GM12878 (cell line): Measurements from ENCODE around the gene WASF2. TPM values are rescaled to one million over a fixed set of nuclear protein-coding genes. Genes with fewer than 3 reads are reported as not detected.

ENCODE experiments used
- ATAC-seq: fragments of 200-7000 bp; cut with Tn5 transposase; 3 replicates; pipeline ENCODE4 v1.9.1; 2020; ENCODE audit warnings: mild to moderate bottlenecking, moderate library complexity
- BruUV-seq: library from RNA; stranded (reverse); fragments of 400-500 nt; replicated peaks from 2 replicates; lab custom pipeline; 2021; lab: Mats Ljungman, UMichigan
- CTCF ChIA-PET: fragments of 300-600 bp; sonication (Branson Sonifier 250); formaldehyde crosslinking; extraction: SDS; loops from one replicate; lab custom pipeline; 2021; ENCODE audit warnings: inconsistent platforms; lab: Yijun Ruan, JAX
- POLR2A ChIA-PET: fragments of 350-600 bp; formaldehyde crosslinking; extraction: SDS; loops from one replicate; lab custom pipeline; 2021; ENCODE audit warnings: inconsistent platforms; lab: Charles Lee
- RAD21 ChIA-PET: fragments of 300-600 bp; sonication (Branson Sonifier 250); formaldehyde crosslinking; loops from one replicate; lab custom pipeline; 2023; ENCODE audit warnings: antibody characterized with exemption; ENCODE audit not compliant: unreplicated experiment; lab: Charles Lee
- SMC1A ChIA-PET: fragments of 300-600 bp; sonication (Branson Sonifier 250); formaldehyde crosslinking; loops from one replicate; lab custom pipeline; 2023; ENCODE audit not compliant: unreplicated experiment, uncharacterized antibody; lab: Charles Lee
- DNase-seq: peaks from one replicate; pipeline ENCODE4 v3.0.0-alpha.2; 2011; ENCODE audit warnings: low read depth, low spot score
- FAIRE-seq: peaks from 3 replicates; lab custom pipeline; 2011; peaks lifted over from hg19 to GRCh38; lab: Jason Lieb, UNC
- H2AFZ ChIP-seq: 2 replicates; pipeline ENCODE4 v1.6.0; 2011; ENCODE audit warnings: low read depth, low read length, control low read depth; ENCODE audit not compliant: control insufficient read depth
- H3K27ac ChIP-seq: 2 replicates; pipeline ENCODE4 v1.5.1; 2011; ENCODE audit warnings: control low read depth; ENCODE audit not compliant: control insufficient read depth, insufficient read depth
- H3K27me3 ChIP-seq, 2 experiments: replicated peaks in 1 of 2; 2 replicates each; pipeline versions ENCODE4 v1.6.0 to v1.6.1; 2011; ENCODE audit warnings: low read length in 1 of 2; ENCODE audit not compliant: control insufficient read depth in 2 of 2, insufficient read depth in 2 of 2
- H3K36me3 ChIP-seq, 2 experiments: 2 replicates each; pipeline ENCODE4 v1.5.1; 2011; ENCODE audit warnings: low read length in 1 of 2; ENCODE audit not compliant: control insufficient read depth in 2 of 2, insufficient read depth in 2 of 2
- H3K4me1 ChIP-seq: 2 replicates; pipeline ENCODE4 v1.6.1; 2011; ENCODE audit warnings: mild to moderate bottlenecking, low read length, moderate library complexity, mixed read lengths; ENCODE audit not compliant: control insufficient read depth, insufficient read depth
- H3K4me2 ChIP-seq: 2 replicates; pipeline ENCODE4 v1.6.0; 2011; ENCODE audit warnings: control low read depth; ENCODE audit not compliant: control insufficient read depth, insufficient read depth
- H3K4me3 ChIP-seq: fragments of 200-600 bp; sonication (generic); 2 replicates; pipeline ENCODE4 v1.5.1; 2016
- H3K79me2 ChIP-seq: 2 replicates; pipeline ENCODE4 v1.6.0; 2011; ENCODE audit warnings: low read length; ENCODE audit not compliant: control insufficient read depth, insufficient read depth
- H3K9ac ChIP-seq: 2 replicates; pipeline ENCODE4 v1.8.0; 2011; ENCODE audit warnings: low read length, control low read depth, mixed read lengths; ENCODE audit not compliant: control insufficient read depth, insufficient read depth
- H3K9me3 ChIP-seq: replicated peaks from 3 replicates; pipeline ENCODE4 v1.5.1; 2011; ENCODE audit warnings: mild to moderate bottlenecking, low read length; ENCODE audit not compliant: control insufficient read depth, insufficient read depth
- H4K20me1 ChIP-seq: 2 replicates; pipeline ENCODE4 v1.6.0; 2011; ENCODE audit not compliant: control insufficient read depth, insufficient read depth
- BHLHE40 ChIP-seq, 2 experiments: fragments of 450-650 bp in 1 of 2; IDR thresholded peaks; 2 replicates each; pipeline ENCODE4 v1.6.1; 2011 to 2017; ENCODE audit warnings: low read depth in 2 of 2, borderline replicate concordance in 1 of 2, improper control_type of control experiment in 1 of 2, low read length in 1 of 2, mild to moderate bottlenecking in 1 of 2
- BMI1 ChIP-seq: fragments of 450-650 bp; IDR thresholded peaks from 2 replicates; pipeline ENCODE4 v1.6.1; 2016; ENCODE audit warnings: mild to moderate bottlenecking, moderate library complexity, borderline replicate concordance
- CUX1 ChIP-seq: IDR thresholded peaks from 2 replicates; pipeline ENCODE4 v1.6.1; 2012; ENCODE audit warnings: improper control_type of control experiment, low read depth, low read length; ENCODE audit not compliant: insufficient replicate concordance
- STAT1 ChIP-seq: fragments of 450-650 bp; conservative IDR thresholded peaks from 2 replicates; pipeline ENCODE4 v1.6.1; 2014; ENCODE audit warnings: antibody characterized with exemption, mild to moderate bottlenecking
- whole genome bisulfite sequencing: methylation state at CpG from one replicate; pipeline ENCODE4 v1.1.6; 2016; ENCODE audit warnings: low lambda C conversion rate; ENCODE audit not compliant: insufficient replicate concordance, insufficient coverage; ENCODE audit errors: missing lambda C conversion rate; 5-methylcytosine and 5-hydroxymethylcytosine counted together
- in situ Hi-C: fragments of 300-500 bp; cut with MboI; formaldehyde crosslinking; loops from 9 replicates; pipeline ENCODE4 v1.14.3; 2018; ENCODE audit warnings: mixed read lengths
- intact Hi-C: fragments of 100-400 bp; cut with micrococcal nuclease; formaldehyde crosslinking; loops from one replicate; pipeline ENCODE4 v1.14.2; 2022; ENCODE audit not compliant: unreplicated experiment
- polyA plus RNA-seq, 11 experiments: library from polyadenylated mRNA; depleted of rRNA in 4 of 11; unstranded in 6 of 11; stranded (reverse) in 5 of 11; fragments of >200 nt; fragmentation: Nextera tagmentation in 4 of 11; fragmentation: Illumina TruSeq in 1 of 11; extraction: Ambion mirVana in 4 of 11; extraction: Trizol in 1 of 11; gene quantifications; 1 replicate in 1 of 11; 2 replicates in 10 of 11; pipeline versions ENCODE4 v1.2.1 to v1.2.3, GENCODE V29; 2011 to 2016; ENCODE audit warnings: inconsistent platforms in 2 of 11, missing spikeins in 2 of 11, low read depth in 1 of 11
- total RNA-seq, 4 experiments: library from RNA; depleted of rRNA in 3 of 4; stranded (reverse); fragments of >200 nt in 3 of 4; fragmentation: Illumina TruSeq in 1 of 4; extraction: Trizol in 1 of 4; gene quantifications; 2 replicates each; pipeline versions ENCODE4 v1.2.1 to v1.2.3, GENCODE V29; 2013 to 2021

Gene WASF2
- total and polyA plus RNA-seq, 10 of the 15 experiments (the other 5 are each of a cell fraction or from before 2014, with no cell fraction given): 7.0 to 111 (median 37.1) TPM

DNA sequence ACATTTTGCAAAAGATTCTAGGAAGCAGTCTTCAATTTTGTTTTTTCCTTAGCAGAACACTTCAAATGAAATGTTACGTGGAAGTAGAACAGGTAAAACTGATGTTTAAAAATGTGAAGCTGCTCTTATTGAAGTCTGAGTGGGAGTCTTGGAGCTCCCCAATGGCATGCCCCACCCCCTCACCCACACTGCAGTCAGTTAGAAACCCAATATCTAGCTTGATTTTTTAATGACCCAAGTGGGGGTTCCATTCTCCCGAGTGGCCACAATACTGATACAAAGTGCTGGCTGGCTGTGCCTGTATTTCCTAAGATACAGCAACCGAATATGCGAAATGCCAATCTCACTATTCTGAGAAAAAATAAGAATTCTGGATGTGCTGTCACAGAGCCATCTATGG lies 66.3 kb downstream of the WASF2 start:
- FAIRE-seq (no peak), ATAC-seq (no peak), DNase-seq (no peak)
- Histone ChIP-seq H3K4me3 (no peak overlapping the region), H3K27ac (no peak overlapping the region), H3K4me1 (peaks cover 36% of the 10 kb centered on the region), H2AFZ (no peak overlapping the region), H4K20me1 (no peaks in the 10 kb centered on the region)
- POLR2A ChIA-PET: interaction anchor here (0.9 to 7.1 kb wide), 3 partner anchors 8 to 65 kb away, joined by 3 to 78 read pairs (median 8); no protein-coding TSS in a partner anchor
- SMC1A ChIA-PET: interaction anchor here (1.1 to 22.2 kb wide), 5 partner anchors 21 to 178 kb away, joined by 3 to 470 read pairs (median 6); no protein-coding TSS in a partner anchor
- CTCF ChIA-PET: interaction anchor here (1.0 to 18.9 kb wide), 5 partner anchors 16 to 133 kb away, joined by 3 to 240 read pairs (median 4); no protein-coding TSS in a partner anchor
- in situ Hi-C loops: no loop called here
- WGBS: 97% methylated on average over 4 of the region's 4 CpGs
- intact Hi-C loops: no loop called here
- TF ChIP-seq BMI1 (no peak), STAT1 (no peak), CUX1 (no peak), BHLHE40 (IDR thresholded peaks at IDR 0.05; ENCODE audit: borderline replicate concordance in 1 of 2, low read depth in 2 of 2, low read length in 1 of 2) (no peak)
- TF ChIP-seq, all 136 proteins: peak for 0
- H3K9ac ChIP-seq: no peak overlapping the region
- H3K9me3 ChIP-seq: no peaks in the 10 kb centered on the region
- H3K79me2 ChIP-seq: peaks cover 56% of the 10 kb centered on the region
- H3K36me3 ChIP-seq: peaks cover 8 to 28% of the 10 kb centered on the region in 2 experiments
- BruUV-seq: no TSS peak
- RAD21 ChIA-PET: interaction anchor here (0.9 to 9.5 kb wide), 5 partner anchors 7 to 133 kb away, joined by 3 to 126 read pairs (median 5); no protein-coding TSS in a partner anchor
- no peaks in the 10 kb centered on the region for H3K27me3 ChIP-seq
- no peak overlapping the region for H3K4me2 ChIP-seq
